IPS-15b (cell line): ENCODE measurements around the gene VPS37B.

Experiments used
- H3K27me3 ChIP-seq: one replicate; pipeline ENCODE4 v1.6.1; 2013; ENCODE audit warnings: low read length; ENCODE audit not compliant: control insufficient read depth, insufficient read depth
- H3K36me3 ChIP-seq: one replicate; pipeline ENCODE4 v1.6.1; 2013; ENCODE audit warnings: low read length; ENCODE audit not compliant: control insufficient read depth, insufficient read depth
- H3K4me1 ChIP-seq: one replicate; pipeline ENCODE4 v1.6.1; 2013; ENCODE audit warnings: mild to moderate bottlenecking, low read length; ENCODE audit not compliant: control insufficient read depth, insufficient read depth
- H3K4me3 ChIP-seq: one replicate; pipeline ENCODE4 v1.5.1; 2013; ENCODE audit warnings: low read depth, low read length
- H3K9ac ChIP-seq: one replicate; pipeline ENCODE4 v1.6.1; 2013; ENCODE audit warnings: low read depth, mild to moderate bottlenecking, low read length
- H3K9me3 ChIP-seq: one replicate; pipeline ENCODE4 v1.6.1; 2013; ENCODE audit warnings: mild to moderate bottlenecking, low read length; ENCODE audit not compliant: control insufficient read depth, insufficient read depth

The VPS37B gene

DNA sequence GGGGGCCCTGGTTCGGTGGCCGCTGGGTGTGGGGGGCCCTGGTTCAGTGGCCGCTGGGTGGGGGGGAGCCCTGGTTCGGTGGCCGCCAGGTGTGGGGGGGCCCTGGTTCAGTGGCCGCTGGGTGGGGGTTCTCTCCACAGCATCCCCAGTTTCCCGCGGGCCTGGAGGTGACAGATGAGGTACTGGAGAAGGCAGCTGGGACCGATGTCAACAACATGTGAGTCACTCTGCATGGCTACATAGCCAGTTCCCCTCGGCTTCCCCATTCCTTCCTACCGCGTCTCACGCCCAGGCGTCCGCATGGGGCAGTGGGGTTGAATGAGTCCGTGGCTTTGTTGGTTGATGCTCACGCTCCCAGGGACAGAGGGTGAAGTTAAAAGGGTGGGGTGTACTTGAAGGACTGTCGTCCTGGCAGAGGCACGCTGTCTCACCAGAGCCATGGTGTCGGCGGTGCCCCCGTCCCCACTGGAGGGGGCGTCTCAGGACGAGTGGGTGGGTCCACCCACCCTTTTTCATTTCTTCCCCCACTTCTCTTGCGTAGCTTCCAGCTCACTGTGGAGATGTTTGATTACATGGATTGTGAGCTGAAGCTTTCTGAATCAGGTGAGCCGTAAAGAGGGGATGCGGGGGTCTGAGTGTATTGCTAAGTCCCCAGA, 45.1 kb downstream of the VPS37B start:
- Histone ChIP-seq H3K9ac (no peak overlapping the region), H3K36me3 (peaks cover 11% of the 10 kb centered on the region), H3K4me1 (no peaks in the 10 kb centered on the region), H3K9me3 (no peaks in the 10 kb centered on the region), H3K4me3 (no peak overlapping the region), H3K27me3 (no peaks in the 10 kb centered on the region)

DNA sequence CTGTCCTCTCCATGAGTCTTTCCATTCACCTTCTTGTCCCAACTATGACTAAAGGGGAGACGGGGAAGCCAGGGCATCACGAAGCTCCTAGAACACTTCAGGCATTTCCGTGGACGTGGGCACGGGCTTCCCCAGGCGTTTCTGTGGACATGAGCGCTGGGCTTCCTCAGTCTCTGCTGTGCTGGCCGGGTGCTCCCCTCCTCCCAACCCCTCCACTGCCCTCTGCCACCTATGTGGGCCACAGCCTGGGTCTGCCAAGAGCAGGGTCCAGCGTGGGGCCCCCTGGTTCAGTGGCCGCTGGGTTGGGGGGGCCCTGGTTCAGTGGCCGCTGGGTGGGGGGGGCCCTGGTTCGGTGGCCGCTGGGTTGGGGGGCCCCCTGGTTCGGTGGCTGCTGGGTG, 45.9 kb downstream of the VPS37B start:
- Histone ChIP-seq H3K9me3 (no peaks in the 10 kb centered on the region), H3K36me3 (peaks cover 7% of the 10 kb centered on the region), H3K4me1 (peaks cover 3% of the 10 kb centered on the region), H3K4me3 (no peak overlapping the region), H3K27me3 (no peaks in the 10 kb centered on the region), H3K9ac (no peak overlapping the region)

DNA sequence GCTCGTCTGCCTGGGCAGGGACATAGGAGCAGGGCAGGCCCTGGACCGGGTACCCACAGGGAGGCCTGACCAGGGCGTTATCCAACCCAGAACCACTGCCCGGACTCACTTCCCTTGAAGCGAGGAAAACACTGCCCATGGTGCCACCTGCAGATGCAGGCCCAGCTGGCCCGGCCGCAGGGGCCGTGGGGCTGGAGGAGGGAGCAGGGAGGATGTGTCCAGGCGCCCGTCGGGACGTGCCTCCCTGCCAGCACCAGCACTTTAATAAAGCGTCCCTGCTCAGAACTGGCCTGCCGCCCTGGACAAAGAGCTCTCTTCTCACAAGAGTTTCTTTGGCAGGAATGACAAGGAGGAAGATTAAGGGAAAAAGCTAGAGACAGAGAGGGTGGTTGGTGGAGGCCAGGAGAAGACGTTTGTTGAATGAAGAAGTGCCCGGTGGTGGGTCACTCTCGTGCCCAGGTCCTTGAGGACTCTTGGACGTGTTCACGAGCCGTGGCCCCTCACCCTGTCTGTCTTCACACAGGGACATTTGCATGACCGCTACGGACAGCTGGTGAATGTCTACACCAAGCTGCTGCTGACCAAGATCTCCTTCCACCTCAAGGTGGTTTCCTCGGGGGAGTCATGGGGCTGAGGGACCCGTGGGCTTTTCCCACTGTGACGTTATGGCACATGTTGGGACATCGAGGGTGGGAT, 46.4 kb downstream of the VPS37B start:
- H3K36me3 ChIP-seq: peaks cover 7% of the 10 kb centered on the region
- peaks cover 3% of the 10 kb centered on the region for H3K4me1 ChIP-seq

DNA sequence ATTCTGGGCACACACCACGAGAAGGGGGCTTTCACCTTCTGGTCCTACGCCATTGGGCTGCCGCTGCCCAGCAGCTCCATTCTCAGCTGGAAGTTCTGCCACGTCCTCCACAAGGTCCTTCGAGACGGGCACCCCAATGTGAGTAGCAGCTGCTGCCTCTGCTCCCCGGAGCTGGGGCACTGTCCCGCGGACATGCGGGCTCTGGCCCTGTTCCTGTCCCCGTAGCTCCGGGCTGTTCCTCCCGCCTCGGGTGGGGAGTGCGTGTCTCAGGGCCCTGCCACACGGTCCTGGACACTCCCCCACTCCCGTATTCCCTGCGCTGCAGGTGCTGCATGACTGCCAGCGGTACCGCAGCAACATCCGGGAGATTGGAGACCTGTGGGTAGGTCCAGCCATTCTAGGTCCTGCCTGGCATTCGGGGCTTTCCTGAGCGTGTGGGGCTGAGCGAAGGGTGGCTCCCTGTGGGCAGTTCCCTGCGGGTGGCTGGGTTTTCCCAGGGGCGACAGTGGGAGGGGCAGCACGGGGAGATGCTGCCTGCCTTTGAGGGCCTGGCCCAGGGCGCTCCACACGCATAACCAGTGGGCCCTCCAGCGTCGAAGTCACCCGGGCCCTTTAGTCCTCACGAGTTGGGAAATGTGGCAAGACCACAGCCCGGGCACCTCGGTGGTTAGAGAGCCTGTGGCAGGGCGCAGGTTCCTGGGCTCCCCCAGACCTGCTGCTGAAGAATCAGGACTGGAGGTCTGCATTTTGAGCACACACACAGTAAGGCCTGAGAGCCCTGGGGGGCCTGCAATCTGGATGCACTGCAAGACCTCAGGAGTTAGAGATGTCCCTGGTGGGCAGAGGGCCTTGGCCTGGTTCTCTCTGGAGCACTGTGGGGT, 47.2 kb downstream of the VPS37B start:
- no peaks in the 10 kb centered on the region for H3K9me3 ChIP-seq
- H3K4me3 ChIP-seq: no peak overlapping the region
- no peaks in the 10 kb centered on the region for H3K27me3 ChIP-seq
- H3K36me3 ChIP-seq: peaks cover 5% of the 10 kb centered on the region
- H3K9ac ChIP-seq: no peak overlapping the region
- H3K4me1 ChIP-seq: peaks cover 3% of the 10 kb centered on the region

More for the DNA sequence above, 46.4 kb downstream of the VPS37B start:
- Histone ChIP-seq H3K9me3 (no peaks in the 10 kb centered on the region), H3K27me3 (no peaks in the 10 kb centered on the region), H3K9ac (no peak overlapping the region), H3K4me3 (no peak overlapping the region)

DNA sequence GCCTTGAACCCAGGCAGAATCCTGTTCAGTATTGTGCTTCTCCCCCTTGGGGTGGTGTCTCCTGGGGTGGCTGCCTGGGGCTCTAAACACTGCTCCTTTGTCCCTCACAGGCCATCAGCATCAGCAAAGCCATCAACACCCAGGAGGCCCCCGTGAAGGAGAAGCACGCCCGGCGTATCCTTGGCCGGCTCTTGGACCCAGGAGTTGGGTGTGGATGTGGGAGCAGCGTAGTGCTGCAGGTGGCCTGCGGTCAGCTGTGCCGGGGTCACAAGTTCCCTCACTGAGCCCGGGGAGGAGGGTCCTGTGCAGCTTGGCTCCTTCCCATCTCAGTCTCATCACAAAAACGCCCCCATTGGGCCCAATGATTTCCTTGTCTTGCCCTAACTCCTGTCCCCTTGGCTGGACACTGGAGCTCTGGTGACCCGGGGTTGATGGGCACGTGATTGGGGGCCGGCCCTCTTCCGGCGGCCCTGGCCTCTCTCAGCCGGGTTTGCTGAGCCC, 48.0 kb downstream of the VPS37B start:
- Histone ChIP-seq H3K36me3 (peaks cover 5% of the 10 kb centered on the region), H3K9ac (no peak overlapping the region), H3K9me3 (no peaks in the 10 kb centered on the region), H3K4me1 (peaks cover 3% of the 10 kb centered on the region), H3K27me3 (no peaks in the 10 kb centered on the region), H3K4me3 (no peak overlapping the region)

DNA sequence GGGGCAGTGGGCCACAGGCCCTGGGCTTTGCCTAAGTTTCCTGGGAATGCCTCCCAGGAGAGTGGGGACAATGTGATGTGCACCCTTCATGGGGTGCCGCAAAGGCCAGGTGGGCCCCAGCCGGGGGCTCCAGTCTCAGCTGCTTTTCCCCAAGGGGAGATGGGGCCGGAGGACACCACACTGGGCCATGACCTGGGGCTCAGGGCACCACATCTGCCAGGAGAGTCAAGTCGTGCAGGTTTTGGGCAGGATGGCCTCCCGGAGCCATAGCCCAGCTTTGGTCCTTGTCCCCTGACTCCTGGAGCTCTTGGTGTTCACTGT, 48.4 kb downstream of the VPS37B start:
- no peak overlapping the region for H3K4me3 ChIP-seq
- H3K4me1 ChIP-seq: peaks cover 3% of the 10 kb centered on the region
- no peak overlapping the region for H3K9ac ChIP-seq
- no peaks in the 10 kb centered on the region for H3K27me3 ChIP-seq
- peaks cover 5% of the 10 kb centered on the region for H3K36me3 ChIP-seq
- H3K9me3 ChIP-seq: no peaks in the 10 kb centered on the region

DNA sequence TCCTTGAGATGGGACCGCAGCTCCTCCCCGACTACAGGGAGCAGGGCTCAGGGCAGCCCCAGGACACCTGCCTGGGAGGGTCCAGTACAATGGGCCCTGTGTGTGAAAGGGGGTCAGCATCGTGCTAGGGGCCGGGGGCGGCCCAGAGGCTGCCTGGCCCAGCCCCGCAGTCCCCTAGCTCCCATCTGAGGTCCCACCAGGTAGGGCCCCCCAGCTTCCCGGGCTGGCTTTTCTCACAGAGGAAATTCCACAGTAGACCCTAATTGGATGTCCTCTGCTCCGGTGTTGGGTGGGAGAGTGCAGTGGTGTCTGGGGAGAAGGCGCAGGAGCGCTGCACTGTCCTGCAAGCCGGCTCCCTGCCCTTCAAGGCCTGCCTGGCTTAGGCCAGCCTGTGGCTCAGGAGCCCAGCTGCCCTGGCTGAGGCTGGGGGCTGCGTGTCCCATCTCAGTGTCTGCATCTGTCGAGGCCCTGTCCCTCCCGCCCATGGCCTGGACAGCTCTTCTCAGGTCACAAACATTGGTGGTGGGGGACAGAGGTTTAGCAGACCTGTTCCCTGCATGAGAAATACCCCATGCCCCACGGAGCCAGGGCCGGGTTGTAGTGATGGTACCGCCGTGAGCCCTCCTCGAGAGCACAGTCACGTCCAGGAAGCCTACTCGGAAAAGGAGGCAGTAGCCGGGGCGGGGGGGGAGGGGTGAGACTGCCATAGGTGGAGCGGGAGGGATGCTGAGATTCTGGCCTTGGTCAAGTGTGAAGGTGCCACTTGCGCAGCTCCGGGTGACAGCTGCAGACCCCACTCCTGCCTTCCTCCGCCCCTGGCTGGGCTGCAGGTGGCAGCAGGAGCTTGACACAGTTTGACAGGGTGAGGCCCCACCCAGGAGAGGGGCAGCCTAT, 49.1 kb downstream of the VPS37B start:
- Histone ChIP-seq H3K27me3 (no peaks in the 10 kb centered on the region), H3K36me3 (peaks cover 5% of the 10 kb centered on the region), H3K9me3 (no peaks in the 10 kb centered on the region), H3K9ac (no peak overlapping the region), H3K4me1 (peaks cover 3% of the 10 kb centered on the region), H3K4me3 (no peak overlapping the region)

DNA sequence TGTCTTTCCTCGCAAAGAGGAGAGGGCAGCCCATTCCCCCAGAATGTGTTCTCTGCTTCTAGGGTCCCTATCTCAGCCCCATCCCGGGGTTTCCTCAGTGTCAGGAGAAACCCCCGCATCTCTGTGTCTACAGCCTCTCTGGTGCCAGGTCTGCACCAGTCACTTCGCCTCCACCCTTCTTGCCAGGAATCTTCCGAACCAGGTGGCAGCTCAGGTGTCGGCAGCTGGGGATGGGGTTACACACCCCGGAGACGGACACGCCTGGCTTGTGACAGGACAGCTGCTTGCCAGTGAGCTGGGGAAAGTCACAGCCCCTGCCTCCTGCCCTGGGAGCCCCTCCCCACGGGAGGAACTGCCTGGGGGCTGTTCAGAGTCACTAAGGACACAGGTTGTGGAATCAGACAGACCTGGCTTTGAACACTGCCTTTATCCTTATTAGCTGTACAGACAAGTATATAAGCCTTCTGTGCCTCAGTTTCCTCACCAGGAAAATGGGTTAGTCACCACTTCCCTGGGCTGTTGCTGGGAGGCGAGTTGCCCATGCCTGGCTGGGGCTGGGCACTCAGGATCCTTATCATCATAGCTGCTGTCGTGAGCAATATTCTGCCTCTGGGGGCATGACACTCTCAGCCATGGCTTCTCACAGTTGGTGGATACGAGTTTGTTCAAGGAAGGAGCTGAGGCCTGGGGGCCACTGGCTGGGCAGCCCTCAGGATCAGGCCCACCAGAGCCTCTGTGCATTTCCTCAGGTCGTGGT, 49.9 kb downstream of the VPS37B start:
- H3K4me1 ChIP-seq: peaks cover 3% of the 10 kb centered on the region
- no peaks in the 10 kb centered on the region for H3K9me3 ChIP-seq
- H3K4me3 ChIP-seq: no peak overlapping the region
- no peaks in the 10 kb centered on the region for H3K27me3 ChIP-seq
- H3K36me3 ChIP-seq: peaks cover 5% of the 10 kb centered on the region
- H3K9ac ChIP-seq: no peak overlapping the region

DNA sequence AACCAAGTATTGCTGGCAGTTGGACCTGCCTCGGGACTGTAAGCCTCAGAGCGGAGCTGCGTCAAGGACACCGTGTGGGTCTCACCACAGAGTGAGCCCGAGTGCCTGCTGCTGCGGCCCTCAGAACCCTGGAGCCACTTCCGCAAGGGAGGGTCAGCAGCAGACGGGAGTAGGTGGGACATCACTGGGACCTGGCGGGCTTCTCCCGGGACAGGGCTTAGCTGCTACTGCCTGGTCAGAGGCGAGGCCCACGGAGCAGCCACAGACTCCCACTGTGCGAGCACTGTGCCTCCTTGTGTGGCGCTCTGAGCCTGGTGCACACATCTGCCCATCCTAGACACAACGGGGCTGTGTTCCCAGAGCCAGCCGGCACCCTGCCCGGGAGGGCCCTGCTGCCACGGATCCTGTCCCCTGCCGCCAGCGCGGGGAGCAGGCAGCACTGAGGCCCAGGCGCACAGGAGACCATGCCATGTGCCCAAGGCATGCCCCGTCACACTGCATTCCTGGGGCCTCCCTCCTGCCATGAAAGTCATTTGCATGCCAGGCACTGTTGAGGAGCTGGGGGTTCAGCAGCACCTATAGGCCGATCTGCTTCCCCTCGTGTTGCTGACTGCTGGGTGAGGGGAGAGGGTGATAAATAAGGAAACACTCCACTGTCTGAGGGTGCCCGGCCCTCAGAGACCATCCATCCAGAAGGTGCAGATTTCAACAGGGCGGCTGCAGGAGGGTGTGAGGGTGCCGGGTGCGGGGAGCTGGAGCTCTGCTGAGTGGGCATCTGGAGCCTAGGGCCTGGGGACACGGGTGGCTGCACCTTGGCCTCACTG, 50.7 kb downstream of the VPS37B start:
- no peak overlapping the region for H3K4me3 ChIP-seq
- H3K36me3 ChIP-seq: peaks cover 5% of the 10 kb centered on the region
- no peaks in the 10 kb centered on the region for H3K27me3 ChIP-seq
- peak overlapping the region; percentile 2 for H3K9ac ChIP-seq
- no peaks in the 10 kb centered on the region for H3K9me3 ChIP-seq
- H3K4me1 ChIP-seq: peaks cover 3% of the 10 kb centered on the region

DNA sequence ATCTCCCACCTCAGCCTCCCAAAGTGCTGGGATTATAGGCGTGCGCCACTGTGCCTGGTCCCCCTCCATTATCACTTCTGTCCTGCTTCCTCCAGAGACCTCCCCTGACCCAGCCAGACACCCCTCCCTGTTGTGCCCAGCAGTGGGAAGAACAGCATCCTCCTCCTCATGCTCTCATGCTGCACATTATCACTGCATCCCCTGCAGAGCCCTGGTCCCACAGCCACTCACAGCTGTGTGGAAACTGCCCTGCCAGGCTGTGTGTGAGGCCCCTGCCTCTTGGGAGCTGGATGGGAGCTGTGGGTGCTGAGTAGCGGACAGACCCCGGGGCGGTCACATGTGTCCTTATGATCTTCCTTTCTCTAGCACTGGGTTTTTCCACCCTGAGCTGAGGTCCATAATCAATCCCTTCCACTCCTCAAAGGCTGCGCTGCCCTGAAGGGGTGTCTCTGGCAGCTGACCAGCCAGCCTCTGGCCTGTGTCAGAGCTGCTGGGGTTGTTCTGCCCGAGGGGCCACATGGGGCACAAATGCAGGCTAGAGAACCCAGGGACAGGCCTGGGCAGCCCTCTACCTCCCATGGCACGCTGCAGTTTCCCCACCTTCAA, 51.5 kb downstream of the VPS37B start:
- H3K4me1 ChIP-seq: peaks cover 3% of the 10 kb centered on the region
- H3K27me3 ChIP-seq: no peaks in the 10 kb centered on the region
- peak overlapping the region; percentile 2 for H3K9ac ChIP-seq
- H3K4me3 ChIP-seq: no peak overlapping the region
- H3K36me3 ChIP-seq: peaks cover 5% of the 10 kb centered on the region
- no peaks in the 10 kb centered on the region for H3K9me3 ChIP-seq
